K562 (cell line): Measurements from ENCODE around the gene PALLD. TPM values are rescaled to one million over a fixed set of nuclear protein-coding genes. Genes with fewer than 3 reads are reported as not detected.
A peak's percentile ranks its signal among the peaks of the same experiment; 100 is the strongest.

Source experiments
- ATAC-seq: fragments of 200-7000 bp; cut with Tn5 transposase; 3 replicates; pipeline ENCODE4 v1.9.1; 2020; ENCODE audit warnings: moderate library complexity
- BruUV-seq: library from RNA; stranded (reverse); fragments of 400-500 nt; replicated peaks from 2 replicates; lab custom pipeline; 2021; lab: Mats Ljungman, UMichigan
- CTCF ChIA-PET: fragments of 300-600 bp; formaldehyde crosslinking; extraction: SDS; loops from one replicate; lab custom pipeline; 2021; ENCODE audit warnings: low intra/inter-chr PET ratio; lab: Yijun Ruan, JAX
- POLR2A ChIA-PET: fragments of 300-600, 350-650 bp; sonication (Branson Sonifier 250); formaldehyde crosslinking; extraction: SDS; loops from one replicate; lab custom pipeline; 2021; ENCODE audit warnings: antibody characterized with exemption, inconsistent platforms; lab: Yijun Ruan, JAX
- DNase-seq, 4 experiments: peaks; one replicate each; pipeline versions ENCODE4 v3.0.0 to v3.0.0-alpha.2; 2011 to 2018; ENCODE audit warnings: low spot score in 3 of 4, mixed read lengths in 3 of 4; ENCODE audit errors: extremely low read depth in 1 of 4
- FAIRE-seq: peaks from 2 replicates; lab custom pipeline; 2011; peaks lifted over from hg19 to GRCh38; lab: Jason Lieb, UNC
- H2AFZ ChIP-seq: 2 replicates; pipeline ENCODE4 v1.6.0; 2011; ENCODE audit warnings: low read depth, low read length, control low read depth, inconsistent platforms
- H3K27ac ChIP-seq: fragments of 200-600 bp; 3 replicates; pipeline ENCODE4 v1.8.0; 2011; ENCODE audit warnings: low read depth, mild to moderate bottlenecking, control low read depth, inconsistent platforms, low read length, moderate library complexity, mixed read lengths; ENCODE audit errors: extremely low read depth
- H3K27me3 ChIP-seq, 2 experiments: fragments of 300-600 bp in 1 of 2; 2 replicates in 1 of 2; 3 replicates in 1 of 2; pipeline versions ENCODE4 v1.6.0 to v1.8.0; 2011; ENCODE audit warnings: inconsistent platforms in 2 of 2, low read length in 2 of 2, mild to moderate bottlenecking in 1 of 2, mixed read lengths in 1 of 2, moderate library complexity in 1 of 2; ENCODE audit not compliant: control insufficient read depth in 2 of 2, insufficient read depth in 2 of 2
- H3K36me3 ChIP-seq: fragments of 300-600 bp; 3 replicates; pipeline ENCODE4 v1.8.0; 2011; ENCODE audit warnings: mild to moderate bottlenecking, low read length, inconsistent platforms; ENCODE audit not compliant: control insufficient read depth, insufficient read depth
- H3K4me1 ChIP-seq, 2 experiments: fragments of 200-600 bp in 1 of 2; replicated peaks in 1 of 2; 2 replicates in 1 of 2; 3 replicates in 1 of 2; pipeline versions ENCODE4 v1.5.1 to v1.8.0; 2011; ENCODE audit warnings: inconsistent platforms in 2 of 2, low read length in 2 of 2, mild to moderate bottlenecking in 1 of 2, mixed read lengths in 1 of 2, moderate library complexity in 1 of 2; ENCODE audit not compliant: control insufficient read depth in 2 of 2, insufficient read depth in 2 of 2
- H3K4me2 ChIP-seq: 2 replicates; pipeline ENCODE4 v1.6.1; 2011; ENCODE audit warnings: low read length, control low read depth, inconsistent platforms, mixed read lengths; ENCODE audit not compliant: insufficient read depth
- H3K4me3 ChIP-seq: fragments of 200-600 bp; sonication (generic), shearing (Covaris generic); 2 replicates; pipeline ENCODE4 v1.5.1; 2016; ENCODE audit warnings: control low read depth, inconsistent platforms
- H3K79me2 ChIP-seq: fragments of 200-600 bp; 3 replicates; pipeline ENCODE4 v1.8.0; 2011; ENCODE audit warnings: low read length, inconsistent platforms; ENCODE audit not compliant: control insufficient read depth, insufficient read depth
- H3K9ac ChIP-seq, 2 experiments: 2 replicates each; pipeline versions ENCODE4 v1.6.0 to v1.6.1; 2011; ENCODE audit warnings: low read depth in 2 of 2, low read length in 2 of 2, control low read depth in 1 of 2, inconsistent platforms in 1 of 2, mild to moderate bottlenecking in 1 of 2, mixed read lengths in 1 of 2; ENCODE audit not compliant: insufficient read depth in 1 of 2
- H3K9me1 ChIP-seq: one replicate; pipeline ENCODE4 v1.6.0; 2011; ENCODE audit warnings: inconsistent platforms, mild to moderate bottlenecking, low read length, moderate library complexity; ENCODE audit not compliant: control insufficient read depth, insufficient read depth
- H3K9me3 ChIP-seq: replicated peaks from 2 replicates; pipeline ENCODE4 v1.5.1; 2011; ENCODE audit warnings: low read depth, low read length, inconsistent platforms; ENCODE audit not compliant: control insufficient read depth, insufficient read depth
- H4K20me1 ChIP-seq: replicated peaks from 2 replicates; pipeline ENCODE4 v1.6.1; 2011; ENCODE audit warnings: low read length, inconsistent platforms, mixed read lengths; ENCODE audit not compliant: control insufficient read depth, insufficient read depth
- PYGO2 ChIP-seq: fragments of 450-650 bp; IDR thresholded peaks from 2 replicates; pipeline ENCODE4 v1.6.1; 2016; ENCODE audit warnings: mild to moderate bottlenecking, missing genetic modification characterization, moderate library complexity, missing compliant biosample characterization
- UBTF ChIP-seq, 2 experiments: IDR thresholded peaks; 2 replicates each; pipeline ENCODE4 v1.6.1; 2012; ENCODE audit warnings: improper control_type of control experiment in 2 of 2, low read depth in 2 of 2, low read length in 2 of 2, borderline replicate concordance in 1 of 2
- WGBS: fragments of 100-300 bp; shearing (Covaris generic); methylation state at CpG from one replicate; pipeline ENCODE4 v1.1.6; 2016; ENCODE audit warnings: low coverage, mixed read lengths; ENCODE audit not compliant: insufficient coverage; ENCODE audit errors: missing lambda C conversion rate; 5-methylcytosine and 5-hydroxymethylcytosine counted together
- in situ Hi-C: fragments of 300-500 bp; cut with MboI; formaldehyde crosslinking; loops from 4 replicates; pipeline ENCODE4 v1.15.0; 2018; ENCODE audit warnings: inconsistent platforms, mixed read lengths
- intact Hi-C: fragments of 100-400 bp; cut with micrococcal nuclease; formaldehyde crosslinking; loops from 2 replicates; pipeline ENCODE4 v1.14.2; 2022
- polyA plus RNA-seq, 8 experiments: library from polyadenylated mRNA; depleted of rRNA in 4 of 8; stranded (reverse) in 5 of 8; unstranded in 3 of 8; fragments of >200 nt; fragmentation: Nextera tagmentation in 2 of 8; fragmentation: Illumina TruSeq in 1 of 8; extraction: Ambion mirVana in 2 of 8; extraction: Trizol in 1 of 8; gene quantifications; 2 replicates each; pipeline versions ENCODE4 v1.2.1 to v1.2.3, GENCODE V29; 2011 to 2014; ENCODE audit warnings: inconsistent platforms in 1 of 8, missing spikeins in 1 of 8
- total RNA-seq, 7 experiments: library from RNA; depleted of rRNA in 6 of 7; stranded (reverse); fragments of >200 nt in 6 of 7; fragmentation: Illumina TruSeq in 2 of 7; extraction: Trizol in 2 of 7; gene quantifications; 2 replicates each; pipeline versions ENCODE4 v1.2.1 to v1.2.3, GENCODE V29; 2011 to 2021; ENCODE audit warnings: low replicate concordance in 1 of 7

Gene PALLD
- total and polyA plus RNA-seq, 9 of the 15 experiments (the other 6 are each of a cell fraction or from before 2014, with no cell fraction given), result 0.01 to 0.35 (median 0.06) TPM; not detected in 3

GRCh38 chr4:168831919-168832762 lies 335.3 kb downstream of the PALLD start (continued):
- TF ChIP-seq UBTF (IDR thresholded peaks at IDR 0.05; ENCODE audit: borderline replicate concordance in 1 of 2, low read depth in 2 of 2, low read length in 2 of 2), result peak in 1 of 2 experiments; percentile 42; a peak in 1 of 4 replicates
- TF ChIP-seq, all 486 proteins: peak for 10

GRCh38 chr4:168832763-168833575 lies 336.1 kb downstream of the PALLD start:
- intact Hi-C loops, result no loop called here
- H3K4me3 ChIP-seq, result no peak overlapping the region
- no peak overlapping the region for H3K4me2 ChIP-seq
- FAIRE-seq (no peak), ATAC-seq (no peak), DNase-seq (no peak)
- peaks cover 0 to 16% of the 10 kb centered on the region in 2 experiments; a peak in 2 of 5 replicates for H3K4me1 ChIP-seq
- H3K9ac ChIP-seq, result no peak overlapping the region
- no TSS peak for BruUV-seq
- WGBS, result 15% methylated on average over 36 of the region's 59 CpGs
- H3K9me3 ChIP-seq, result no peaks in the 10 kb centered on the region
- H3K79me2 ChIP-seq, result no peaks in the 10 kb centered on the region
- peaks cover 25 to 29% of the 10 kb centered on the region in 2 experiments for H3K27me3 ChIP-seq
- H2AFZ ChIP-seq, result no peak overlapping the region
- ChIA-PET POLR2A (no interaction called here), CTCF (no interaction called here)
- TF ChIP-seq PYGO2, result no peak
- H3K9me1 ChIP-seq, result no peaks in the 10 kb centered on the region
- H3K36me3 ChIP-seq, result no peaks in the 10 kb centered on the region
- H4K20me1 ChIP-seq, result no peaks in the 10 kb centered on the region; the same call in 1 of the 2 replicates
- in situ Hi-C loops, result no loop called here
- no peak overlapping the region for H3K27ac ChIP-seq
